Right lung (tissue), 5 donors: ENCODE measurements around the gene MEP1A. TPM values are rescaled to one million over a fixed set of nuclear protein-coding genes. Genes with fewer than 3 reads are reported as not detected.
"Not testable (repeated sequence)": the region's sequence is repeated elsewhere in the genome, so short reads cannot be mapped to it uniquely, and the experiment has no call there.

Experiments
- DNase-seq, 2 donors: peaks; one replicate each; pipeline ENCODE4 v3.0.0-alpha.2; 2013
- polyA plus RNA-seq, 5 donors: library from polyadenylated mRNA; unstranded; fragments of 120-200 nt; gene quantifications; one replicate each; pipeline versions ENCODE4 v1.2.1 to v1.2.3, GENCODE V29; 2013; ENCODE audit warnings: inconsistent platforms in 1 of 5, low replicate concordance in 1 of 5; ENCODE audit not compliant: insufficient read length in 5 of 5, insufficient read depth in 1 of 5

MEP1A gene
- polyA plus RNA-seq, 5 donors: 0.04 to 0.28 (median 0.22) TPM; not detected in 2

DNA sequence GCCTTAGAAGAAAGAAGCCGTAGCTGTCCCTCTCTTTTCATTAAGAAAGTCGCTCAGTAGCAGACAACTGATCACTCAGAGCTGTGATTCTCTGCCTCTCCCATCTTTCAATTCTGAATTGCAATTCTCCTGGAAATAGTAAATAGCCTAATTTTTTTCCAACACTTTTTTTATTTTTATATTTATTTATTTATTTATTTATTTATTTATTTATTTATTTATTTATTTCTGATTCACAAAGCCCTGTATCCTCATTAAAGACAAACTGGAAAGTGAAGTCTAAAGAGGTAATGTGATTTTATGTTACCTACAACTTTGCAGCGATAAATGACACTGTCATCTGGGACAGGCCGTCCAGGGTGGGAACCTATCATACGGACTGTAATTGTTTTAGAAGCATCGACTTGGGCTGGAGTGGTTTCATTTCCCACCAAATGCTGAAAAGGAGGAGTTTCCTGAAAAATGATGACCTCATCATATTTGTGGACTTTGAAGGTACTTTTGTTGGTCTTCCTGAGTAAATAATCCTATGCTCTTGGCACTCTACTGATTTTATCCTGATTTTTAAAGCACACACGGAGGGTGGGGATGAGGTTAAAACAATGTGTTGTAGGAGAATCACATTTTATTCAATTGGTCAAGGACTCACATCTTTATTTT lies 41.2 kb downstream of the MEP1A start:
- not testable (repeated sequence) for DNase-seq

DNA sequence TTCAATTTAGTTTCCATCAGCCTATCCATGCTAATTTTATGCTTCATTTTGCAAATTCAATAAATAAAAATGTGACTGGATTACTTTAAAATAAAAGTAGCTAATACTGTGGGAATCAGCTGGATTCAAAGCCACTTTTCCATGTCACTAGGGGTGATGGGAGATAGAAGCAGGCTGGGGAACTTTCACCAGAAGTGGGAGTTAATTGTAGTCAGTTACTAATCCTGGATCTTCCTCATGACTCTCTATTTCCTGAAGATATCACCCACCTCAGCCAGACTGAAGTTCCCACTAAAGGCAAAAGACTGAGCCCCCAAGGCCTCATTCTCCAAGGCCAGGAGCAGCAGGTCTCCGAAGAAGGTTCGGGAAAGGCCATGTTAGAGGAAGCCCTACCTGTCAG lies 41.8 kb downstream of the MEP1A start:
- not testable (repeated sequence) for DNase-seq

DNA sequence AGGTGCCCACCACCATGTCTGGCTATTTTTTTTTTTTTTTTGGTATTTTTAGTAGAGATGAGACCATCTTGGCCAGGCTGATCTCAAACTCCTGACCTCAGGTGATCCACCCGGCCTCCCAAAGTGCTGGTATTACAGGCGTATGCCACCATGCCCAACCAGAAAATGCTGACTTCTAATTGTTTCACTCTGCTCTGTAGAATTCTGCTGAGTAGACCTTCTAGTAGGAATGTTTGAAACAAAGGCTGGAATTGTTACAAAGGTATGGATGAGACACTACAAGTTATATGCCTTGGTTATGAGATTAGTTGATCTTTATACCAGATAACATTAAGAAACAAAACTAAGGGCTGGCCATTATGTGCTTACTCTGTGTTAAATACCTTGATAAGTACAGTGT lies 44.8 kb downstream of the MEP1A start:
- DNase-seq: no peak

DNA sequence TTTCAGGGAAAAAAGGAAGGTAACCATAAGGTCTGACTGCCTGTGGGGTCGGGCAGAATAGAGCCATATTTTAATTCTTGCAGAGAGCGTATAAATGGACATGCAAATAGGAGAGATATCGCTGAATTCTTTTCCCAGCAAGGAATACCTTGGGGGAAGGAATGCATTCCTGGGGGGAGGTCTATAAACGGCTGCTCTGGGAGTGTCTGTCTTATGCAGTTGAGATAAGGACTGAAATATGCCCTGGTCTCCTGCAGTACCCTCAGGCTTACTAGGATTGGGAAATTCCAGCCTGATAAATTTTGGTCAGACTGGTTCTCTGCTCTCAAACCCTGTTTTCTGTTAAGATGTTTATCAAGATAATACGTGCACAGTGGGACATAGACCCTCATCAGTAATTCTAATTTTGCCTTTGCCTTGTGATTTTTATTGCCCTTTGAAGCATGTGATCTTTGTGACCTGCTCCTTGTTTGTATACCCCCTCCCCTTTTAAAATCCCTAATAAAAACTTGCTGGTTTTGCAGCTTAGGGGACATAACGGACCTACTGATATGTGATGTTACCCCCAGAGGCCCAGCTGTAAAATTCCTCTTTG lies 49.2 kb downstream of the MEP1A start:
- DNase-seq: not testable (repeated sequence)

DNA sequence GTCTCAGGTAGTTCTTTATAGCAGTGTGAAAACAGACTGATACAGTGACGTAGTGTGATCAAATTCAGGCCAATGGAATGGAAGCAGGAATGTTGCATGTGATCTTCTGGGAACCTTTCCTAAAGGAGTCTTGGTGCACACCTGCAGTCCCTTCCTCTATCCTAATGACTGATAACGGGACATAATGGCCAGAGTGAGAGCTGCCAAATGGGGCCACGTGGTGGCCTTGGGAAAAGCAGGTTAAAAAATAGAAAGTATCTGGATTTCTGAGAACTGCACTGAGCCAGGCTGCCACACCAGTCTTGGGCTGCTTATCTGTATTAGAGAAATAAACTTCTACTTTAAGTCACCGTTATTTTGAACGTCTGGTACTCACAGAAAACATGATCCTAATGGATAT lies 51.9 kb downstream of the MEP1A start:
- DNase-seq: no peak

DNA sequence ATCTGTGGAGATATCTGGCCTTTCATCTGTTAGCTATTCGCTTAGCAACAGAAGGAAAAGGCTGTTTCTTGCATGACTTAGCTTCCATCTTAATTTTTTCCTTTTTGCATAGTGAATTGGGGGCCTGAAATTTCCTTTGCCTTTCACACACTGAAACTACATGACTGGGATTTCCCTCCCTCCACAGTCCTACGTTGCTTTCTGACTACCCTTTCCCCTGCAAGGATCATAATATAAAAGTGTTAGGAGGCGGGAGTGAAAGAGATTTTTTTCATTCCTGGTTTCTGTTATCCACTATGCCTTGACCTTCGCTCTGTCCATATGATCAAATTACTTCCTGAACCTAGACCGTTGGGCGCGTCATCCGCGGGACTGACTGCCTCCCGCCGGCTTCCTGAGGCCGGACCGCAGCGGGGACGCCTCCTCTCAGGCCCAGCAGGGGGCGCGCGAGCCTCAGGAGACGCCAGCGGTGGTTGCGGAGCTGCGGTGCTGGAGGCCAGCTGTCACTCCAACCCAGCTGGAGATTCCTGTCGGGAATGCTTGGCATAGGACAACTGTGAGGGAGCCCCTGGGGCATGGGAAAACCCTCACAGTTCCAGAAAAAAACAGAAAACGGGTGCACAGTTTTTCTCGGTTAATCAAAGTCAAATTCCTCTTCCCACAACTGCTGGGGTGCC lies 55.6 kb downstream of the MEP1A start:
- peak; percentile 71 to 80 for DNase-seq

DNA sequence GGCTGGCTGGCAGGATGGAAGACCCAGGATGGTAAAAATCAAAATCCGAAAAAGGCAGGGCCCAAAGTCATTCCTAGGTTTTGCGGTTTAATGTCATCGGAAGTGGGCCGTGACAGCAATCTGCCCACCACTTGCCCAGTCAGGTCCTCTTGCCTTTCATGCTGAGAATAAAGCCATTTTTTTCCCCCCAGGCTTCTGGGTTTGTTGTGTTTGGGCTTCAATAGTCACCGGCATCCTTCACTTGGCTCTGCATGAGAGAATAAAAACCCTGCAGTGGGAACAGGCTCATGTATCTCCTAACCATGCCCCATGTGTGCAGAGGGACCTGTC lies 56.1 kb downstream of the MEP1A start:
- no peak for DNase-seq

DNA sequence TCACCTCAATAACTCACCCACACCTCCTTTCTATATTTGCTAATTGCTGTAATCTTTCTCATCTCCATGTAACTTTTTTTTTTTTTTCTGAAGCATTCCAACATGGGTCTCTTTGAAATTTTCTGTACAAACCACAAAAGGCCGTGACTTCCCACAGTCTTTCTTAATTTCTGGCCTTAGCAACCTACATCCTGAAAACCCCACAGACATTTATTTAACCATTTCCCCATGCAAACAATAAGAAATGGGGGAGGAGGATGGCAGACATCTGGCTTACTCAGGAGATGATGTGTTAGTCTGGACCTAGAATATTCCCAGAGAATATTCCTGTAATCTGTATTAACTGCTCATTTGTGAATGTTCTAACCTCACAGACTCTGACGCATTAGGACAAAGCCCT lies 57.6 kb downstream of the MEP1A start:
- DNase-seq: no peak

DNA sequence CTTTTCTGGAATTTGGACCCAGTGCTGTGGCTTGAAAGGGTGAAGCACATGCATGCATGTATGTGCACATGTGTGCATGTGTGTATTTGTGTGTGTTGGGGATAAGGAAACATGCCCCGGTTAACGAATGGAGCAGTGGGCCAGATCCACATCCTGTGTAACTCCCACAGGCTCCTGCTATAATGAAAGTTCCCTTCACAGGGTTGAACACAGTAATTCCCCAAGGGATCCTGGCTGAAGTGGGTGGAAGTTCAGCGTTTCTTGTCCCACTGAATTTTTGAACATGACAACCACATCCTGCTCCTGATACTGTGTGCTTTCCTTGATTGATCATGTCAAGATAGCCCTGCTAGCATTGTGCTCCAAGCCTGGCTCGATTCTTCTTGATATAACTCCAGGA lies 58.4 kb downstream of the MEP1A start:
- DNase-seq: not testable (repeated sequence)

DNA sequence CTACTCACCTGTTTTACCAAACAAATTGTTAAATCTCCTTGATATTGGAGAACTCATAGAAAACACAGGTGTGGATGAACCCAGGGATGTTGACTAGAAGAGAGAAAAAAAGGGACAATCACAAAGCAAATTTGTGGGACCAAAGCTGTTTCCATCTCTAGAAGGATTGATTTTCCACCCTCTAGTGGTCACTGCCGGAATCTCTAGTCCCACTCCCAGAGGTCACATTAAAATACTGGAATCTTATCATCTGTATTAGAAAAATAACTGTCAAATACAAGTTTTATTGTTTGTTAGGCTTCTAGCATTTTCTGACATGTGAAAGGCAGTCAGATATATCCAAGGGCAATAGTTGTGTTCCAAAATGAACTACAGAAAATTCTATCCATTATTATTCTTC lies 62.8 kb downstream of the MEP1A start:
- not testable (repeated sequence) for DNase-seq

DNA sequence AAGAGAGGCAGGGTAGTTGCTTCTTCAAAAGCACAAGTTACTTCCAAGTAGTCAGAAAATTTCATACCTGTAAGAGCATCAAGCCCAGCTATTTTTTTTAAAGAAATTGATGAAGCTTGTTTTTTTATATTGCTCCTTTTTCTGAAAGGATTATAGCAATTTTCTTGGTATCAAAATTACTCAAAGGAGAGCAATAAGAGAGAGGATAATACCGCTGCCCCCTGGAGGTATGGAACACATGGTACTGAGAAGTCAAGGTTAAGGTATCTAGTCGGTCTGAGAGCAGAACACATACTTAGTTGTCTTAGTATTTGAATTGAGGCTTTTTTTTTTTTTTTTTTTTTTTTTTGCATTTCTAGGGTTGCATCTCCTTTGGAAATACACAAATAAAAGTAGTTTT lies 69.2 kb downstream of the MEP1A start:
- no peak for DNase-seq

DNA sequence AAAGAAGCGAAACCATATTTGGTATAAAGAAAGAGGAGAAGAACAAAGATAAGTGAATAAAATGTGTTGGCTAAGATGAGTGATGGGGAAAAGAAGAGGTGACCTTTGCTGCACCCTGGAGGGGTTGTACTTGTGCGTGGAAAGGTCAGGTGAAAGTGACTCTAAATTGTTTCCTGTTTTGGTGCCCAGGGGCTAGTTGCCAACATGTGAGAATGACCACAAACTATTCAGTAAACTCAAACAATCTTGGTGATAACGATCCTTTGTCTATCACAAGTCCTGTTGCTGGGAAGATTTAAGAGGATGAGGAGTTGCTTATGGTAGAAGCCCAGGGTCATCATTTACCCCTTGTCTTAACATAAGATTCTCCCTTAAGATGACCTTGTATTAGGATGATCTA lies 70.6 kb downstream of the MEP1A start:
- no peak for DNase-seq

DNA sequence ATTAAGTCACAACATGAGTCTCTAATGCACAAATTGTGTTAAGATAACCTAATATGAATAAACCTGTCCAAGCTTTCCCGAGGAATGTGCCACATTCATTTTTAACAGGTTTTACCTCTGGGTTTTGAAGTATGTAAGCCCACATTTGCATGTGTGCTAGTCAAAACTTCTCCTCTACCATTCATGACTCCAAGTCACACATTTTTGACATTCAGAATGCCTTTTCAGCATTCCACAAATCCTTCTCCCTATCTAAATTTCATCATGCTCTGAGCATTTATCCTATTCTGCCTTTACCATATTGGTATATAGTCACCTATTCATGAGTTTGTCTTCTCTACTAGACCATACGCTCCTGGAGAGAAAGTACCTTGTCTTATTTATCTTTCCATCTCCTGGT lies 72.0 kb downstream of the MEP1A start:
- no peak for DNase-seq

DNA sequence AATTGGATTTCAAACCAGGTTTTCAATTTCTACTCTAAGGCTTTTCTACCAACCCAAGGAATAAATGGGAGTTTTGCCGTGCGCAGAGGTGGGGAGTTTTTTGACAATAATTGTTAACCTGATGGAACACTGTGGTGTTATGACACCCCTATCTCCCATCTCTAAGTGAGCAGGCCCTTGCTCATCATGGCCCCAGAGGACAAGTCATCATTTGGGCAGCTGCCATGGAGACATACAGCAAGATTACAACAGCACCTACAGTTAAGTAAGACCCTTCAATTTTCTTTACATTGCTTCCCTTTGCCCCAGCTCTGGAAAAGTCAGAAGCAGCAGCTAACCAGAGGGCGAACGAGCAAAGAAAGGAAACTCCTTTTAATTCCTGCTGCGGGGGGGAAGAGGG lies 74.2 kb downstream of the MEP1A start:
- no peak for DNase-seq

DNA sequence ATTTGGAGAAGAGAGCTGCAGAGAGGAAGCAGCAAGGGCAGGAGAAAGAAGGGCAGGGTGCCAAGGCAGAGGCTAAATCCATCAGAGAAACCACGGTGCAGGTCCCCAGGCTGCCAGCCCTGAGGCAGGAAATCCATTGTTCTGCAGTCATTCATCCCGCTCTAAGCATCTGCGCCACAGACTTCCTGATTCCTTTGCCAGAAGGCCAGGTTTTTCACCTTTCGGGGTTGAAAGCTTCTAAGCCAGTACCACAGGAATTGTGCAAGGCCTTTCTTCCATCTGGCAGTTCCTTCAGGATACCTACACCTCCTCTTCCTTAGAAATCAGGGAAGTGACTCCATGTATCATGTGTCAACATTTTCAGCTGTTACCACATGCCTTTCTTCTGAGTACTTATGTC lies 82.9 kb downstream of the MEP1A start:
- peak in 1 of 2 donors; percentile 16 for DNase-seq

DNA sequence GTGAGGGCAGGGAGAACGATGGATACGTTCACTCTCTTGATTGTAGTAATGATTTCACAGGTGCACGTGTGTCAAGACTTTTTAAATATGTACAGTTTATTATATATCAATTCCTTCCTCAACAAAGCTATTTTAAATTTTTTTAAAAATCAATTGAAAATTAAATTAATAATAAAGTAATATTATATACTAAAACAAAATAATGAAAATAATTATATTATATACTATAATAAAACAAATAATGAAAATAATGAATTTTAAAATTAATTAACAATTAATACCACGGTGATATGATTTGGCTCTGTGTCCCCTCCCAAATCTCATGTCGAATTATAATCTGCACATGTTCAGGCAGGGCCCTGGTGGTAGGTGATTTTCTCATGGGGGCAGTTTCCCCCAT lies 85.8 kb downstream of the MEP1A start:
- DNase-seq: no peak

DNA sequence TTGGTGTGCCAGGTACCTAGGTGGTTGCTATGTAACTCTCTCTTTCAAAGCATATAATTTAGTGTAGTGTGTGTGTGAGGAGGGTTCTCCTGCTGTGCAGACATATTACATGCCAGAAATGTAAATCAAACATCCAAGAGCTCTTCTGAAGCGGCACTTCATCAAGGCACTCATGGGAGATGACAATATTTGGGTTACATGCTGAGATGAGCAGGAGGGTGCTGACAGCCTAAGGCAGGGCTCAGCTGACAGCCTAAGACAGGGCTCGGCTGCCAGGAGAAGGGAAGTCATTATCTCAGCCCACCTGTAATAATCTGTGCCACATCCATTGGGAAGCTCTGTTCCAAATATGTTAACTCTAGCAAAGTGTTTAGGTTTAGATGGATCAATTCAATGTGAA lies 89.5 kb downstream of the MEP1A start:
- DNase-seq: no peak

DNA sequence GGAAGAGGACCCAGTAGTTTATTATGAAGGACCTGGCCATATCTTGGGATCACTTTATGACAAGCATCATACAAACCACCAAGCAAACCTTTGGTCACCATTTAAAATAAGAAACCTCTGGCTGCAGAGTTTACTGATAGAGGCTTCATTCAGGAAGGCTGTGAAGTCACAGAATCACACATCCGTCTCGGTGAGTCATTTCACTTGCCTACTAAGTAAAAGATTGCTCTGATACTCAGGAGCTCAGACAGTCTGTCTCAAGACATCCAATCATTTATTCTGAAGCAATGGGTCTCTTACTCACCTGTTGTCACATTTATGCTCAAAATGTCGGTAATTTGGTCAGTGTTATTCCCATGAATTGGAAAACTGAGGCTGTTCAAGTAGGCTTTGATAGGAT lies 94.8 kb downstream of the MEP1A start:
- no peak for DNase-seq

DNA sequence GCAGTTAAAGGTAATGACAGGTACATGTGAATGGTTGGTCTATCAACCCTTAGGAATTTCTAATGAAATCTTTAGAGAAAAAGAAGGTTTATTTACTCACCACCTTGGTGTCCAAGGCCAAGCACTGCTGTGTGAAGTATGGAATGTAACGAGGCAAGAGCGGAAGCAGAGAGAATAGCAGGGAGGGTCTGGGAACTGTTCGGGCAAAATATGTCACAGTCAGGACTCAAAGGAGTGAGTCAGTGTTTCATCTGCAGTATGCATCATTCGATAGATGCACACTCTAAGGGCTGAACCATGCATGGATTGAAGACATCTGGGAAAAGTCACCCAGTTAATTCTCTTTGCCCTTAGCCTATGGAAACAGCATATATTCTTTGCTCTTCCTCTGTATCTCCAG lies 95.4 kb downstream of the MEP1A start:
- DNase-seq: no peak
